Pancreas (tissue), 10 donors: ENCODE data around the gene TARM1. TPM values are rescaled to one million over a fixed set of nuclear protein-coding genes. Genes with fewer than 3 reads are reported as not detected.

ENCODE experiments used
- ATAC-seq, 4 donors: fragments of 200-7000 bp; cut with Tn5 transposase; one replicate each; pipeline versions ENCODE4 v1.8.0 to v1.9.1; 2020; ENCODE audit warnings: mild to moderate bottlenecking in 4 of 4, moderate library complexity in 4 of 4
- DNase-seq, 6 donors: peaks; one replicate each; pipeline ENCODE4 v3.0.0-alpha.2; 2020
- FAIRE-seq: peaks from 2 replicates; lab custom pipeline; 2012; peaks lifted over from hg19 to GRCh38; lab: Jason Lieb, UNC
- H3K27ac ChIP-seq, 4 donors: fragments of 200-600 bp; sonication (generic); 1 replicate in 3 of 4; 2 replicates in 1 of 4; pipeline versions ENCODE4 v1.5.0 to v1.8.0; 2020
- H3K27me3 ChIP-seq, 4 donors: fragments of 200-600 bp; one replicate each; pipeline ENCODE4 v1.8.0; 2021
- H3K36me3 ChIP-seq, 3 donors: fragments of 200-600 bp; sonication (generic) in 1 of 3; one replicate each; pipeline versions ENCODE4 v1.5.0 to v1.8.0; 2020 to 2021
- H3K4me1 ChIP-seq, 3 donors: fragments of 200-600 bp; one replicate each; pipeline ENCODE4 v1.8.0; 2021
- H3K4me3 ChIP-seq, 4 donors: fragments of 200-600 bp; sonication (generic) in 2 of 4; one replicate each; pipeline versions ENCODE4 v1.5.0 to v1.8.0; 2020 to 2021
- H3K9me3 ChIP-seq, 4 donors: fragments of 200-600 bp; one replicate each; pipeline ENCODE4 v1.8.0; 2021
- CTCF ChIP-seq, 4 donors: fragments of 200-600 bp; sonication (generic) in 3 of 4; IDR thresholded peaks; one replicate each; pipeline versions ENCODE4 v1.5.0 to v1.8.0; 2021; ENCODE audit warnings: antibody characterized with exemption in 4 of 4
- WGBS, 2 donors: extraction: QIAGEN DNeasy Blood & Tissue Kit; methylation state at CpG; one replicate each; pipeline ENCODE4 v1.1.7; 2013; 5-methylcytosine and 5-hydroxymethylcytosine counted together
- intact Hi-C, 3 donors: fragments of 100-400 bp; cut with DNase I; formaldehyde crosslinking; loops; one replicate each; pipeline versions ENCODE4 v1.11.1 to v1.14.2; 2022
- polyA plus RNA-seq, 2 donors: library from polyadenylated mRNA; stranded (reverse); fragments of 200-250 nt; gene quantifications; one replicate each; pipeline ENCODE4 v1.2.3, GENCODE V29; 2013
- total RNA-seq, 6 donors: library from RNA; stranded (reverse); fragmentation: NEBNext Ultra II Directional in 4 of 6; extraction: Animal tissue kit (Norgen Biotek cat#: 25700) in 4 of 6; gene quantifications; one replicate each; pipeline versions ENCODE4 v1.2.1 to v1.2.4, GENCODE V29; 2021 to 2023
- donor health status: healthy with polysubstance abuse.
- donor health status: DM: no; HTN: no; CAD: no; lungs with moderate emphysema.
- donor health status: DM: no; HTN: no; CAD: no.
- donor health status: control.
- donor health status: control.
- donor health status: Bipolar disorder and iron deficiency.
- donor health status: DM: yes; HTN: yes; CAD: no.
- donor health status: DM: no; HTN: no; CAD: no.
- donor health status: DM: no; HTN: no; CAD: no.
- donor health status: DM: yes; HTN: yes; CAD: no.

Gene TARM1
- total and polyA plus RNA-seq, 8 donors, result not detected

- Histone ChIP-seq H3K27me3 (no peaks in the 10 kb centered on the region), H3K27ac (no peak overlapping the region), H3K4me1 (no peaks in the 10 kb centered on the region), H3K9me3 (no peaks in the 10 kb centered on the region), H3K4me3 (no peak overlapping the region), H3K36me3 (no peaks in the 10 kb centered on the region)
- 69 to 83% methylated on average over 10 of the region's 10 CpGs for WGBS, 2 donors
- FAIRE-seq (no peak), DNase-seq (no peak), ATAC-seq (no peak)
- intact Hi-C loops, result no loop called here
- no peak for TF ChIP-seq CTCF (IDR thresholded peaks at IDR 0.05)
Measured at GRCh38 chr19:54073829-54074228, 7.3 kb downstream of the TARM1 start.

GRCh38 chr19:54069470-54069869 lies 11.7 kb downstream of the TARM1 start:
- ATAC-seq (no peak), FAIRE-seq (no peak), DNase-seq (no peak)
- H3K36me3 ChIP-seq, result no peaks in the 10 kb centered on the region
- no peak for TF ChIP-seq CTCF (IDR thresholded peaks at IDR 0.05)
- H3K27me3 ChIP-seq, result peaks cover 0 to 5% (median 0%) of the 10 kb centered on the region in 4 donors
- WGBS, 2 donors, result 45 to 53% methylated on average over 5 of the region's 5 CpGs
- H3K27ac ChIP-seq, result no peak overlapping the region
- no peak overlapping the region for H3K4me3 ChIP-seq
- intact Hi-C loops, result no loop called here
- H3K4me1 ChIP-seq, result no peaks in the 10 kb centered on the region
- no peaks in the 10 kb centered on the region for H3K9me3 ChIP-seq

- no peak for DNase-seq
- Histone ChIP-seq H3K27me3 (peaks cover 0 to 5% (median 0%) of the 10 kb centered on the region in 4 donors), H3K36me3 (no peaks in the 10 kb centered on the region), H3K4me1 (no peaks in the 10 kb centered on the region), H3K9me3 (no peaks in the 10 kb centered on the region), H3K27ac (no peak within 1 kb of the TSS), H3K4me3 (no peak within 1 kb of the TSS)
- WGBS, 2 donors, result 61 to 73% methylated on average over 34 of the region's 34 CpGs
- ATAC-seq, result no peak
- intact Hi-C loops, result no loop called here
- no peak for FAIRE-seq
- TF ChIP-seq CTCF (IDR thresholded peaks at IDR 0.05), result no peak
Measured at GRCh38 chr19:54063350-54064116, 17.6 kb downstream of the TARM1 start, which contains the start of gene VSTM1. TSS of gene VSTM1 (minus strand) at chr19:54063897. CDS start at chr19:54063777, 120 bp downstream.

GRCh38 chr19:54062643-54063042 lies 18.5 kb downstream of the TARM1 start:
- ATAC-seq (peak in 1 of 4 donors; percentile 36), FAIRE-seq (no peak), DNase-seq (no peak)
- no peak overlapping the region for H3K27ac ChIP-seq
- H3K36me3 ChIP-seq, result no peaks in the 10 kb centered on the region
- H3K9me3 ChIP-seq, result no peaks in the 10 kb centered on the region
- H3K27me3 ChIP-seq, result peaks cover 0 to 5% (median 0%) of the 10 kb centered on the region in 4 donors
- intact Hi-C loops, result no loop called here
- WGBS, 2 donors, result 50 to 56% methylated on average over 9 of the region's 9 CpGs
- H3K4me1 ChIP-seq, result no peaks in the 10 kb centered on the region
- TF ChIP-seq CTCF (IDR thresholded peaks at IDR 0.05), result no peak
- no peak overlapping the region for H3K4me3 ChIP-seq

GRCh38 chr19:54047616-54048015 lies 33.5 kb downstream of the TARM1 start:
- H3K27me3 ChIP-seq, result no peaks in the 10 kb centered on the region
- no peak overlapping the region for H3K27ac ChIP-seq
- H3K9me3 ChIP-seq, result no peaks in the 10 kb centered on the region
- ATAC-seq (no peak), DNase-seq (no peak), FAIRE-seq (no peak)
- H3K4me1 ChIP-seq, result no peaks in the 10 kb centered on the region
- H3K36me3 ChIP-seq, result no peaks in the 10 kb centered on the region
- intact Hi-C loops, result no loop called here
- H3K4me3 ChIP-seq, result no peak overlapping the region
- TF ChIP-seq CTCF (IDR thresholded peaks at IDR 0.05), result no peak
- WGBS, 2 donors, result 58 to 67% methylated on average over 4 of the region's 4 CpGs
